HCT116 (cell line): ENCODE measurements around the gene UTS2R. TPM values are rescaled to one million over a fixed set of nuclear protein-coding genes. Genes with fewer than 3 reads are reported as not detected.

Experiments used
- ATAC-seq: fragments of 200-7000 bp; cut with Tn5 transposase; 2 replicates; pipeline ENCODE4 v1.9.1; 2020; ENCODE audit warnings: mild to moderate bottlenecking, moderate library complexity
- BruUV-seq: library from RNA; stranded (reverse); fragments of 400-500 nt; replicated peaks from 2 replicates; lab custom pipeline; 2021; lab: Mats Ljungman, UMichigan
- CTCF ChIA-PET: fragments of 300-600 bp; sonication (Branson Sonifier 250); formaldehyde crosslinking; loops from one replicate; lab custom pipeline; 2021; ENCODE audit warnings: antibody characterized with exemption; lab: Charles Lee
- POLR2A ChIA-PET: fragments of 300-600, 350-600 bp; sonication (Branson Sonifier 250); formaldehyde crosslinking; loops from one replicate; lab custom pipeline; 2021; ENCODE audit warnings: antibody characterized with exemption; lab: Charles Lee
- RAD21 ChIA-PET, 2 experiments: fragments of 300-600 bp; sonication (Branson Sonifier 250); formaldehyde crosslinking; loops; one replicate each; lab custom pipeline; 2023; ENCODE audit warnings: low total read pairs in 2 of 2; ENCODE audit not compliant: uncharacterized antibody in 2 of 2, unreplicated experiment in 2 of 2, low non-redundant PET in 1 of 2; lab: Charles Lee
- DNase-seq: peaks from one replicate; pipeline ENCODE4 v3.0.0-alpha.2; 2010; ENCODE audit warnings: low read depth, low spot score
- H2AFZ ChIP-seq: fragments of 200-600 bp; shearing (Covaris generic), sonication (generic); 2 replicates; pipeline ENCODE4 v1.6.1; 2017; ENCODE audit warnings: low read depth, mixed run types, mixed read lengths, antibody characterized with exemption, low read length; ENCODE audit not compliant: poor library complexity, severe bottlenecking
- H3K27ac ChIP-seq: 2 replicates; pipeline ENCODE4 v1.5.1; 2012; ENCODE audit warnings: low read depth, low read length
- H3K27me3 ChIP-seq: fragments of 200-600 bp; sonication (generic); 2 replicates; pipeline ENCODE4 v1.6.1; 2016; ENCODE audit warnings: mixed run types, low read length, mixed read lengths; ENCODE audit not compliant: insufficient read depth
- H3K36me3 ChIP-seq, 2 experiments: fragments of 200-500 bp in 1 of 2; fragments of 200-600 bp in 1 of 2; sonication (Bioruptor generic) in 1 of 2; sonication (generic) in 1 of 2; 2 replicates each; pipeline versions ENCODE4 v1.5.1 to v1.6.1; 2014 to 2016; ENCODE audit warnings: low read length in 2 of 2, inconsistent platforms in 1 of 2, mixed read lengths in 1 of 2, mixed run types in 1 of 2; ENCODE audit not compliant: insufficient read depth in 2 of 2, control insufficient read depth in 1 of 2
- H3K4me1 ChIP-seq, 2 experiments: fragments of 200-600 bp in 1 of 2; sonication (generic) in 1 of 2; 2 replicates each; pipeline versions ENCODE4 v1.5.1 to v1.6.1; 2012 to 2017; ENCODE audit warnings: low read length in 2 of 2, inconsistent platforms in 1 of 2, mild to moderate bottlenecking in 1 of 2, mixed read lengths in 1 of 2, mixed run types in 1 of 2, moderate library complexity in 1 of 2; ENCODE audit not compliant: insufficient read depth in 2 of 2, control insufficient read depth in 1 of 2
- H3K4me2 ChIP-seq: fragments of 200-600 bp; sonication (generic); 2 replicates; pipeline ENCODE4 v1.6.1; 2017; ENCODE audit warnings: mixed run types, low read length, mixed read lengths
- H3K4me3 ChIP-seq, 2 experiments: fragments of 200-600 bp in 1 of 2; sonication (generic) in 1 of 2; replicated peaks in 1 of 2; 2 replicates each; pipeline ENCODE4 v1.5.1; 2011 to 2016; ENCODE audit warnings: low read length in 2 of 2, control low read depth in 1 of 2, low read depth in 1 of 2, mild to moderate bottlenecking in 1 of 2, mixed read lengths in 1 of 2, mixed run types in 1 of 2
- H3K79me2 ChIP-seq: fragments of 200-600 bp; sonication (generic); 2 replicates; pipeline ENCODE4 v1.6.1; 2017; ENCODE audit warnings: mild to moderate bottlenecking, mixed run types, low read length, moderate library complexity, mixed read lengths; ENCODE audit not compliant: insufficient read depth
- H3K9ac ChIP-seq: fragments of 200-600 bp; sonication (generic); 2 replicates; pipeline ENCODE4 v1.6.1; 2016; ENCODE audit warnings: low read length, mixed read lengths
- H3K9me2 ChIP-seq: fragments of 200-600 bp; sonication (generic), shearing (Covaris generic); 2 replicates; pipeline ENCODE4 v1.6.1; 2017; ENCODE audit warnings: mixed run types, mild to moderate bottlenecking, moderate library complexity; ENCODE audit not compliant: insufficient read depth
- H3K9me3 ChIP-seq, 2 experiments: fragments of 200-500 bp in 1 of 2; fragments of 200-600 bp in 1 of 2; sonication (Bioruptor generic) in 1 of 2; sonication (generic) in 1 of 2; 2 replicates each; pipeline ENCODE4 v1.6.1; 2014 to 2017; ENCODE audit warnings: low read length in 2 of 2, mixed read lengths in 2 of 2, inconsistent platforms in 1 of 2, low read depth in 1 of 2, mild to moderate bottlenecking in 1 of 2, mixed run types in 1 of 2, moderate library complexity in 1 of 2; ENCODE audit not compliant: control insufficient read depth in 1 of 2, insufficient read depth in 1 of 2
- H4K20me1 ChIP-seq: fragments of 200-600 bp; sonication (generic), shearing (Covaris generic); 2 replicates; pipeline ENCODE4 v1.6.1; 2017; ENCODE audit warnings: mixed run types, mild to moderate bottlenecking, moderate library complexity; ENCODE audit not compliant: insufficient read depth
- CBX3 ChIP-seq: IDR thresholded peaks from 2 replicates; pipeline ENCODE4 v1.6.1; 2012; ENCODE audit warnings: low read depth
- CEBPB ChIP-seq: IDR thresholded peaks from 2 replicates; pipeline ENCODE4 v1.6.1; 2012; ENCODE audit warnings: low read depth
- ELF1 ChIP-seq: IDR thresholded peaks from 2 replicates; pipeline ENCODE4 v1.6.1; 2012; ENCODE audit warnings: low read depth, borderline replicate concordance
- EZH2 ChIP-seq: fragments of 200-600 bp; sonication (generic); IDR thresholded peaks from 2 replicates; pipeline ENCODE4 v1.6.1; 2017; ENCODE audit warnings: antibody characterized with exemption, mixed run types
- EZH2phosphoT487 ChIP-seq: fragments of 200-600 bp; IDR thresholded peaks from 2 replicates; pipeline ENCODE4 v1.6.1; 2018; ENCODE audit warnings: antibody characterized with exemption, borderline replicate concordance
- FOSL1 ChIP-seq: IDR thresholded peaks from 2 replicates; pipeline ENCODE4 v1.6.1; 2012; ENCODE audit warnings: low read depth
- JUND ChIP-seq: IDR thresholded peaks from 2 replicates; pipeline ENCODE4 v1.6.1; 2012
- POLR2A ChIP-seq: IDR thresholded peaks from 2 replicates; pipeline ENCODE4 v1.7.0; 2011; ENCODE audit warnings: borderline replicate concordance; ENCODE audit not compliant: insufficient read depth, insufficient read length; ENCODE audit errors: extremely low read depth
- POLR2AphosphoS5 ChIP-seq: IDR thresholded peaks from 2 replicates; pipeline ENCODE4 v1.6.1; 2011; ENCODE audit warnings: mild to moderate bottlenecking, low read depth, low read length, moderate library complexity
- SIN3A ChIP-seq: IDR thresholded peaks from 2 replicates; pipeline ENCODE4 v1.6.1; 2012; ENCODE audit warnings: low read depth
- SP1 ChIP-seq: IDR thresholded peaks from 2 replicates; pipeline ENCODE4 v1.6.1; 2012; ENCODE audit warnings: low read depth
- TCF7L2 ChIP-seq: IDR thresholded peaks from 2 replicates; pipeline ENCODE4 v1.7.0; 2011; ENCODE audit warnings: borderline replicate concordance, inconsistent platforms; ENCODE audit not compliant: insufficient read depth, insufficient read length; ENCODE audit errors: extremely low read depth
- YY1 ChIP-seq: IDR thresholded peaks from 2 replicates; pipeline ENCODE4 v1.6.1; 2011; ENCODE audit warnings: low read length, low read depth, moderate library complexity, mild to moderate bottlenecking; ENCODE audit not compliant: insufficient replicate concordance; ENCODE audit errors: extremely low read depth
- ZFX ChIP-seq: fragments of 450-650 bp; IDR thresholded peaks from 2 replicates; pipeline ENCODE4 v1.6.1; 2017
- ZNF274 ChIP-seq: fragments of 200-500 bp; sonication (Bioruptor generic); IDR thresholded peaks from 2 replicates; pipeline ENCODE4 v1.6.1; 2014; ENCODE audit warnings: mild to moderate bottlenecking, low read depth, low read length, inconsistent platforms
- intact Hi-C: fragments of 100-400 bp; cut with micrococcal nuclease; formaldehyde crosslinking; loops from 2 replicates; pipeline ENCODE4 v1.10.0; 2022
- total RNA-seq: library from RNA; stranded (reverse); gene quantifications from one replicate; pipeline ENCODE4 v1.2.1, GENCODE V29; 2021; ENCODE audit not compliant: unreplicated experiment
- TF ChIP-seq, protein P1 (sequence below): IDR thresholded peaks from 2 replicates; pipeline ENCODE4 v1.6.1; 2011; ENCODE audit warnings: mild to moderate bottlenecking, low read length, moderate library complexity; ENCODE audit not compliant: insufficient replicate concordance; ENCODE audit errors: extremely low read depth
- TF ChIP-seq, protein P2 (sequence below): IDR thresholded peaks from 2 replicates; pipeline ENCODE4 v1.6.1; 2012
- TF ChIP-seq, protein P3 (sequence below): IDR thresholded peaks from 2 replicates; pipeline ENCODE4 v1.6.1; 2012; ENCODE audit warnings: low read depth

The UTS2R gene
- total RNA-seq, 1 experiment from 2014 or later = not detected

DNA sequence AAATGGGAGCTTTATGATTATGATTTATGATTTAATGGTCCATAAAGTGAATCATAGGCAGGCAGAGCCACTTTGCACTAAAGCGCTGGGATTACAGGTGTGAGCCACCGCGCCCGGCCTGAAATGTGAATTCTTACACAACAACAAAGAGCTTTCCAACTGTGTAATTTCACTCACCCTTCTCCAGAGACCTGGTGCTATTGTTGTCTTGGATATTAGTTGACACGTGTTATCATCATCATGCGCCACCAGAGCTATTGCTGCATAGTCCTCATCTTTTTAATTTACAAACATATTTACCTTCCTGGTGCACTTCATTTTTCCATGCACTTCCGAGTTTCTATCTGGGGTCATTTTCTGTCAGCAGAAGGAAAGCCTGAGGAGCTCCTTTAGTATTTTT is 4.8 kb upstream of the UTS2R start (continued):
- TF ChIP-seq, protein P1, sequence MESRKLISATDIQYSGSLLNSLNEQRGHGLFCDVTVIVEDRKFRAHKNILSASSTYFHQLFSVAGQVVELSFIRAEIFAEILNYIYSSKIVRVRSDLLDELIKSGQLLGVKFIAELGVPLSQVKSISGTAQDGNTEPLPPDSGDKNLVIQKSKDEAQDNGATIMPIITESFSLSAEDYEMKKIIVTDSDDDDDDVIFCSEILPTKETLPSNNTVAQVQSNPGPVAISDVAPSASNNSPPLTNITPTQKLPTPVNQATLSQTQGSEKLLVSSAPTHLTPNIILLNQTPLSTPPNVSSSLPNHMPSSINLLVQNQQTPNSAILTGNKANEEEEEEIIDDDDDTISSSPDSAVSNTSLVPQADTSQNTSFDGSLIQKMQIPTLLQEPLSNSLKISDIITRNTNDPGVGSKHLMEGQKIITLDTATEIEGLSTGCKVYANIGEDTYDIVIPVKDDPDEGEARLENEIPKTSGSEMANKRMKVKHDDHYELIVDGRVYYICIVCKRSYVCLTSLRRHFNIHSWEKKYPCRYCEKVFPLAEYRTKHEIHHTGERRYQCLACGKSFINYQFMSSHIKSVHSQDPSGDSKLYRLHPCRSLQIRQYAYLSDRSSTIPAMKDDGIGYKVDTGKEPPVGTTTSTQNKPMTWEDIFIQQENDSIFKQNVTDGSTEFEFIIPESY = no peak
- TF ChIP-seq SP1 (no peak), EZH2 (no peak), JUND (no peak), FOSL1 (no peak), ZFX (no peak), YY1 (no peak)
- TF ChIP-seq, protein P2, sequence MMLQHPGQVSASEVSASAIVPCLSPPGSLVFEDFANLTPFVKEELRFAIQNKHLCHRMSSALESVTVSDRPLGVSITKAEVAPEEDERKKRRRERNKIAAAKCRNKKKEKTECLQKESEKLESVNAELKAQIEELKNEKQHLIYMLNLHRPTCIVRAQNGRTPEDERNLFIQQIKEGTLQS = no peak

DNA sequence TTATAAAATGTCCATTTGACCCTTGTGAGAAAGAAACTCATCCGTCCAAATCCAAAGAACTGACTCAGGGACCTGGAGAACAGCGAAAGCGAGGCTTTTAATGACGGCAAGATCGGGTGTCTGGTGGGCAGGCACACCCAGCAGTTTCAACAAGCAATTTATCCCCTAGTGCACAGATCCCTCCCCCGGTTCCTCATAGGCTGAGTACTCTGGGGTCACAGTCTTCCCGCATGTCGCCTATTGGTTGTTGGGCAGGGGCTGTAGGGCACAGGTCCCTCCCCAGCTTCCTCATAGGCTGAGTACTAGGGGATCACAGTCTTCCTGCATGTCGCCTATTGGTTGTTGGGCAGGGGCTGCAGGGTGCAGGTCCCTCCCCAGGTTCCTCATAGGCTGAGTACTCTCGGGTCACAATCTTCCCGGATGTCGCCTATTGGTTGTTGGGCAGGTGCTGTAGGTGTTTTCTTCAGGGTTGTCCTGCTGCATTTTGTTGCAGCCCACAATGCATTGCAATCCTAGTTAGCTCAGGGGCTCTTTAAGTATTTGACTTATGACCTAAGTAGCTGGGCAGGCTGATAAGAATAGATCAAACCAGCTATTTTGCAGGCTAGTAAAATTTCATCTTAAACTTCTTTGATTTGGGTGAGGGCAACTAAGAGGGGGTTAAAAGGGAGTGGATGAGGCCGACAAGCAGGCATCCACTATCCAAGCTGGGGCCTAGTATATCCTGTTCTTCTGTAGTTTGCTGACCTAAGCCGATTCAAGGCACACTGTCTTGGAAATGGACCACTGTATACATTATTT is 3.6 kb upstream of the UTS2R start:
- Histone ChIP-seq H3K4me3 (peak overlapping the region; percentile 38 to 56), H3K9me2 (no peaks in the 10 kb centered on the region), H3K36me3 (no peaks in the 10 kb centered on the region), H3K9ac (peak overlapping the region; percentile 49), H2AFZ (peak overlapping the region; percentile 56), H3K9me3 (no peaks in the 10 kb centered on the region), H4K20me1 (no peaks in the 10 kb centered on the region), H3K4me1 (peaks cover 15 to 19% of the 10 kb centered on the region in 2 experiments), H3K27me3 (no peaks in the 10 kb centered on the region), H3K4me2 (peak overlapping the region; percentile 66), H3K79me2 (no peaks in the 10 kb centered on the region), H3K27ac (peak overlapping the region; percentile 65)
- intact Hi-C loops = no loop called here
- POLR2A ChIA-PET = interaction anchor here (0.9 kb wide), 1 partner anchor 18 kb away, joined by 3 read pairs; no protein-coding TSS in a partner anchor
- RAD21 ChIA-PET = no interaction called here
- CTCF ChIA-PET = interaction anchor here (0.7 kb wide), 1 partner anchor 34 kb away, joined by 3 read pairs; the partner anchor contains the start of gene SECTM1
- peak; percentile 100 for ATAC-seq
- DNase-seq = peak; percentile 98
- BruUV-seq = no TSS peak
- TF ChIP-seq, protein P3, sequence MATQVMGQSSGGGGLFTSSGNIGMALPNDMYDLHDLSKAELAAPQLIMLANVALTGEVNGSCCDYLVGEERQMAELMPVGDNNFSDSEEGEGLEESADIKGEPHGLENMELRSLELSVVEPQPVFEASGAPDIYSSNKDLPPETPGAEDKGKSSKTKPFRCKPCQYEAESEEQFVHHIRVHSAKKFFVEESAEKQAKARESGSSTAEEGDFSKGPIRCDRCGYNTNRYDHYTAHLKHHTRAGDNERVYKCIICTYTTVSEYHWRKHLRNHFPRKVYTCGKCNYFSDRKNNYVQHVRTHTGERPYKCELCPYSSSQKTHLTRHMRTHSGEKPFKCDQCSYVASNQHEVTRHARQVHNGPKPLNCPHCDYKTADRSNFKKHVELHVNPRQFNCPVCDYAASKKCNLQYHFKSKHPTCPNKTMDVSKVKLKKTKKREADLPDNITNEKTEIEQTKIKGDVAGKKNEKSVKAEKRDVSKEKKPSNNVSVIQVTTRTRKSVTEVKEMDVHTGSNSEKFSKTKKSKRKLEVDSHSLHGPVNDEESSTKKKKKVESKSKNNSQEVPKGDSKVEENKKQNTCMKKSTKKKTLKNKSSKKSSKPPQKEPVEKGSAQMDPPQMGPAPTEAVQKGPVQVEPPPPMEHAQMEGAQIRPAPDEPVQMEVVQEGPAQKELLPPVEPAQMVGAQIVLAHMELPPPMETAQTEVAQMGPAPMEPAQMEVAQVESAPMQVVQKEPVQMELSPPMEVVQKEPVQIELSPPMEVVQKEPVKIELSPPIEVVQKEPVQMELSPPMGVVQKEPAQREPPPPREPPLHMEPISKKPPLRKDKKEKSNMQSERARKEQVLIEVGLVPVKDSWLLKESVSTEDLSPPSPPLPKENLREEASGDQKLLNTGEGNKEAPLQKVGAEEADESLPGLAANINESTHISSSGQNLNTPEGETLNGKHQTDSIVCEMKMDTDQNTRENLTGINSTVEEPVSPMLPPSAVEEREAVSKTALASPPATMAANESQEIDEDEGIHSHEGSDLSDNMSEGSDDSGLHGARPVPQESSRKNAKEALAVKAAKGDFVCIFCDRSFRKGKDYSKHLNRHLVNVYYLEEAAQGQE = no peak
- TF ChIP-seq EZH2 (no peak), EZH2phosphoT487 (no peak), FOSL1 (no peak), ZNF274 (no peak), ELF1 (no peak; the same call in 1 of the 2 replicates), ZFX (no peak), POLR2AphosphoS5 (peak; percentile 94), CEBPB (no peak), SIN3A (no peak), SP1 (peak; percentile 99), JUND (no peak), TCF7L2 (peak; percentile 39), YY1 (no peak), CBX3 (no peak), POLR2A (peak; percentile 76)
- TF ChIP-seq, protein P2 = no peak
